Measurements from ENCODE around the gene ARL2.

DNA sequence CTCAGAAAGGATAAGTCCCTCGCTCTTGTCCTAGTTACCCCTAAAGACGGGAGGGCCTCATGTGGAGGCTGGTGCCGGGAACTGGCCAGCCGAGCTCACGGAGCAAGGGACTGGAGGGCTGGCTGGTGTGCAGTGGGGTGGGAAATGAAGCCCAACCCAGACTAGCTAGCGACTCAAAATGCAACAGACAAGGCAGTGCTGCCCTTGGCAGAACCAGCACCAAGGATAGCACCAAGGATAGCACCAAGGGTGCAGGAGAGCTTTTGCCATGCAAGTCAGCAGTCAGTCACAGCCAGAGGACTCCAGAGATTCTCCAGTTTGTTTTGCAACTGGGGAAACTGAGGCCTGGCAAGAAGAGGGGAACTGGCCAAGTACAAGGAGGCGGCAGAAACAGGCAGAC, 10.7 kb upstream of the ARL2 start:
- no peak for TF ChIP-seq POLR2A (IDR thresholded peaks at IDR 0.05)
- TF ChIP-seq, protein P1, sequence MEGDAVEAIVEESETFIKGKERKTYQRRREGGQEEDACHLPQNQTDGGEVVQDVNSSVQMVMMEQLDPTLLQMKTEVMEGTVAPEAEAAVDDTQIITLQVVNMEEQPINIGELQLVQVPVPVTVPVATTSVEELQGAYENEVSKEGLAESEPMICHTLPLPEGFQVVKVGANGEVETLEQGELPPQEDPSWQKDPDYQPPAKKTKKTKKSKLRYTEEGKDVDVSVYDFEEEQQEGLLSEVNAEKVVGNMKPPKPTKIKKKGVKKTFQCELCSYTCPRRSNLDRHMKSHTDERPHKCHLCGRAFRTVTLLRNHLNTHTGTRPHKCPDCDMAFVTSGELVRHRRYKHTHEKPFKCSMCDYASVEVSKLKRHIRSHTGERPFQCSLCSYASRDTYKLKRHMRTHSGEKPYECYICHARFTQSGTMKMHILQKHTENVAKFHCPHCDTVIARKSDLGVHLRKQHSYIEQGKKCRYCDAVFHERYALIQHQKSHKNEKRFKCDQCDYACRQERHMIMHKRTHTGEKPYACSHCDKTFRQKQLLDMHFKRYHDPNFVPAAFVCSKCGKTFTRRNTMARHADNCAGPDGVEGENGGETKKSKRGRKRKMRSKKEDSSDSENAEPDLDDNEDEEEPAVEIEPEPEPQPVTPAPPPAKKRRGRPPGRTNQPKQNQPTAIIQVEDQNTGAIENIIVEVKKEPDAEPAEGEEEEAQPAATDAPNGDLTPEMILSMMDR (IDR thresholded peaks at IDR 0.05), result no peak
